Activated CD4-positive, CD25-positive, alpha-beta regulatory T cell treated with anti-CD3 and anti-CD28 coated beads, Interleukin-2, amount 50 U/mL, for 72 hours (primary cell): ENCODE measurements around the gene ZNF532.

Source experiments
- DNase-seq: peaks from one replicate; pipeline ENCODE4 v3.0.0; 2021

The ZNF532 gene

DNA sequence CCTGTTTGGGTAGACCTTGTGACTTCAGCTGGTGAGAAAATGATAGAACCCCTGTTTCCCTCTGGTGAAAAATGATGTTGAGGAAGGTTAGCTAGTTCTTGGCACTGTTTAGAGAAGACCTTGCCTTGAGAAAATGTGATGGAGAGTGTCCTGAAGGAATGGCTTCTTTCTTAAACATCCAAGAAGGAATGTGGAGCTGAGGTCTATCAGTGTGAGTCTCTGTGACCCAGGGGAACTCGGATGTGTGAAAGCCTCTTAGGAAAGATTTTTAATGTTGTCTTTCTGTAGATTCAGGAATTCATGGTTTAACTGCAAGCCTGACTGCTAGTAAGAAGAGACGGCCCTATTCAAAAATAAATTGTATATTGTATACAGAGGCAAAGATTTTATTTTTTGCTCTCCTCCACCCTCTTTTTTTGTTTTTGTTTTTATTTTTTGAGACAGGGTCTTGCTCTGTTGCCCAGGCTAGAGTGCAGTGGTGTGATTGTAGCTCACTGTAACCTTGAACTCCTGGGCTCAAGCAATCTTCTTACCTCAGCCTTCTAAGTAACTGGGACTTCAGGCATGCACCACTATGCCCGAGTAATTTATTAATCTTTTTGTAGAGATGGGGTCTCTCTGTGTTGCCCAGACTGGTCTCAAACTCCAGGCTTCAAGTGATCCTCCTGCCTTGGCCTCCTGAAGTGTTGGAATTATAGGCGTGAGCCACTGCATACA, 87.5 kb downstream of the ZNF532 start:
- no peak for DNase-seq

DNA sequence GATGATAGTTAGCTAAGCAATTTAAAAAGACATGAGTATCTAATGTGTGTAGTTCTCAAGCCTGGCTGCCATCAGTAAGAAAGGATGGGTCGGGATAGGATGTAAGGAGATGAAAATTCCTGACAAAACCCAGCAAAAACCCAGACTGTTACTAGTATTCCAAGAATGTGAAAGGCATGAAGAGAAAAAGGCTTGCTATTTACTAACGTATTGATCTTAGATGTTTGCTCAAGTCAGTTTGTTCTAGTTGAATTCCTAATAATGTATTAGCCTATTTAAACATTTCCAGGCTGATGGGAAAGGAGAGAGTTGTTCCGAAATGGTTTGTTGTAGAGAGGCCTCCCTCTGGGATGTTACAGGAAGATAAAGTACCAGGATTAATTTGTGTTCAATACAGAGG, 88.2 kb downstream of the ZNF532 start:
- DNase-seq = no peak

DNA sequence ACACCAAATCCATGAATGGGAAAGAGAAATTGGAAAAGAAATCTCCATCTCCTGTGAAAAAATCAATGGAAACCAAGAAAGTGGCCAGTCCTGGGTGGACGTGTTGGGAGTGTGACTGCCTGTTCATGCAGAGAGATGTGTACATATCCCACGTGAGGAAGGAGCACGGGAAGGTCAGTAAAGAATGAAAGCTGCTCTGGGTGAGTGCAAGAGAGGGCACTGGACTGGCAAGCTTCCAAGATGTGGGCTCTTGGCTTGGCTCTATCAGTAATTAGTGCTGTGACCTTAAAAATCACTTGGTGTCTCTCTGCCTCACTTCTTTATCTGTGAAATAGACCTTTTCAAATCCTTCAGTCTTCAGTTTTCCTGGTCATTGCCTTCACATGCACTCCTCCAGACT, 89.0 kb downstream of the ZNF532 start:
- DNase-seq = no peak

DNA sequence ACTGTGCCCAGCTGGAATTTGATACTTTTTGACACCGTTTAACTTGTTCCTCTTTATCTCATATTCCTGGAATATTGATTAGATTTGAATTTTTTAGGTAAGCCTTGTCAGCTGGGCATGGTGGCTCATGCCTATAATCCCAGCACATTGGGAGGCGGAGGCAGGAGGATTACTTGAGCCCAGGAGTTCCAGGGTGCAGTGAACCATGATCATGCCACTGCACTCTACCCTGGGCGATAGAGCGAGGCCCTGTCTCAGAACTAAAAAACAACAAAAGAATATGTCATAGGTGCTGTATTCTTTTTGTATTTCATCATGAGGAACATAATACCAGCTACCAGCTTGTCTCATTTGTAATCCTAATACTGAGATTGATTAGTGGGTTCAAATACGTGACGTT, 90.3 kb downstream of the ZNF532 start:
- no peak for DNase-seq

DNA sequence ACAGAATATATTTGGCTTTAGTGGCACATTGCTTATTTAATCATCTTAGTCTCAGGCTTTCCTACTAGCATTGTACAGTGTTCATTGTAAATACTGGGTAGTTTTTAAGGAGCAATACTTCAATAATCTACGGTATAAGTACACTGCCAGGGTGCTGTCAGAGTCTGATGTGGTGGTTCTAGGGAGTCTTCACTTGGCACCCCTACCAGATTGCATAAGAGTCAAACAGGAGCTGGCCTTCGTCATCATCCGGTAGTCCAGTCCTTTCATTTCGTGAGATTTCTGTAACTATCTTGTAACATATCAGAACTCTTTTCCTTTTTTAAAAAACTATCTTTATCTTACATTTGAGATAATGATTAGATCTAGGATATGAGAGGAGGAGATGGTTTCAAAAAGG, 91.1 kb downstream of the ZNF532 start:
- DNase-seq = no peak

DNA sequence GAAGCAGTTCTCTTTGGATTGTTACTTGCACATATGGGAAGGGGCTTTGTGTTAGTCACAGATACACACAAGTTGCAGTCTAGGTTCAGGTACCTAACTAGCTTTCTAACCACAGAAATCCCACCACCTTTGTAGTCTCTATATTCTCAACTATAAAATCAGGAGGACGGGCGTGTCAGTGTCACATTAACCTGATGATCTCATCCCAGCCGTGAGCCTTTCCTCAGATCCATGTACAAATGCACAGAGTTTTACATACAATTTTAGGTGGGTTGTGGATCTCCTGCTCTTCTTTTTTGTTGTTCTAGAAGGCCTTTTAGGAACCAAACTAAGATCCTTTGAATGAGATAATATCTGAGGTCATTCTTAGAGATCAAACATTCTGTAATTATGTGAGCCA, 94.0 kb downstream of the ZNF532 start:
- no peak for DNase-seq

DNA sequence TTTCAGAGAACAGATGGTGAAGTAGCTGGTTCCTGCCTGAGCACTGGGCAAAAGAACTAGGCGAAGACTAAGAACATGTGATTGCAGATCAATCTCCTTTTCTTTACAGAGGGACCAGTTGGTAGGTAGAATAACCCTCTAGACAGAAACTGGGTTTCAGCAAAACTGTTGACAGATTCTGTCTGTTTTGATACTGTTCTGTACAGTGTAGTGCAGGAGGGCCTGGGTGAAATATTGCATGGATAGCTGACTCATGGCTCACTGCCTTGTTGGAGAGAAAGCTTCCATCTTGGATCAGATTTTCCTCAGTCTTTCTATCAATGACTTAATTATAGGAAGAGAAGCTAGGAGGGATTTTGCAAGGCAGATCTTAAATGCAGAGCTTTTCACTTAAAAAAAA, 95.8 kb downstream of the ZNF532 start:
- DNase-seq = no peak

DNA sequence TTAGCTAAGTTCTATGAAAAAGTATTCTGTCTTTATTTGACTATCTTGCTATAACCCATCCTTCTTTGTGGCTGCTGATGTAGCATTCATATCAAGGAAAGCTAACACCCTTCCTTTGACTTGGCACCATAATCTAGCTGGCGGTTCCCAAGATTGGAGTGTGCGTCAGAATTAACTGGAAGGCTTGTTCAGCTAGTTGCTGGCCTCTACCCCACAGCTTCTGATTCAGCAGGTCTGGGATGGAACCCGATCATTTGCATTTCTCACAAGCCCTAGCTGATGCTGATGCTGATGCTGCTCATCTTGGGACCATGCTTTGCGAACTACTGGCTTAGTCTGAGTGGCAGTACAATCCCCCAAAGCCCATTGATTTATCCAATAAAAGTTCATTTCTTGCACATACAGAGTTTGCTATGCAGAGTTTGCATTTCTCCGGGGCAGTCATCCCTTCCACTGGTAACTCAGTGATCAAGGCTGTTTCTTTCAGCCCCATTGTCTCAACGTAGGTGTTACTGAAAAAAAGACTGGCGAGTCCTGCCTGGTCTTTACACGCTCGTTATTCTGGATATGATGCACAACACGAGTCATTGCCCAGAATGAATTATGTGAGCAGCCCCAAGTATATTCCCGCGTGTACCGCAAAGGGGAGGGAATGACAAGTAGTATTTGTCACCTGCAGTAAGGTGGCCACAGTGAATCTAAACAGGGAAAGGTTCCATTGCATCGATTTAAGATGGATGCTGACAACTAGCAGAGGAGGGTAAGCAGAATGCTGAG, 96.5 kb downstream of the ZNF532 start:
- no peak for DNase-seq

DNA sequence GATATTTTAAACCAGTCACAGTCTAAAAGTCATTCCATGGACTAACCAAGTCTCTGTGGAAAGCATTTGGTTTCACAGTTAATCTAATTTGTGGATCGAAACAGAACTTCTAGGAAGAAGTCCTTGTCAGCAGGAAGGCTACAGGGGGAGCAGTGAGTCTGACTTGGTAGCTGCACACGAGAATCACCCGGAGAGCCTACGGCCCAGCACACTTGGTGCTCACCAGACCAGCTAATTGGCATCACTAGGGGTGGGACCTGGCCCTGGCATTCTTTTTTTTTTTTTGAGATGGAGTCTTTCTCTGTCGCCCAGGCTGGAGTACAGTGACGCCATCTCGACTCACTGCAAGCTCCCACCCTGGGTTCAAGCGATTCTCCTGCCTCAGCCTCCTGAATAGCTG, 97.7 kb downstream of the ZNF532 start:
- DNase-seq = no peak

DNA sequence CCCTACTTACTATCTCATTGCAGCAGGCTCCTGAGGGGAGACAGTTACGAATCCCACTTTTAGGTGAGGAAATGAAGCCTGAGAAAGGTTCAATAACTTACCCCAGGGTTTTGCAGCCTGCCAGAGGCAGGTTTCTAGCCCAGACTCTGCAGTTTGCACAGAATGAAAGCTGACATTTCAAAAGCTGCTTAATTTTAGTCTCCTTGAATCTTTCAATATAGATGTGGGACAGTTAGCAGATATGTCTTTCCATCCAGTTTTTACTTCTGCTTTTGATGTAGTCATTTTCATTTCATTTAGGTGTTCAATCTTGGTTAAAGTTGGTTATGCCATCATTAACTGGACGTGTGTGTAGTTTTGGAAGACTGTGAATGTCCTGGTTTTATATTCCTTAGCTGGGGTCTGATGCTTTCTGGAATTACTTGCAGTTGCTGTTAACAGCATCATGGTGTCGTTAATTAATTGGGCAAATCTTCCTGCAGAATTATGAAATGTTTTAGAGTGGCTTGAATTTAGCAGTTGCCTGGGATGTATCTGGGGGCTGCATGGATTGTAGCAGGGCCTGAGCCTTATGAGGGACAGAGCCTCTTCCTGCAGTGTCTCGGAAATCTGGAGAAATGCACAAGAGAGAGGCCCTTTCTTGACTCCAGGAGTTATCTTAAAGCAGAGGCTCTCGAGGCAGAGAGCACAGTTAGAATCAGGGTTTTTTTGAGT, 100.8 kb downstream of the ZNF532 start:
- DNase-seq = no peak

DNA sequence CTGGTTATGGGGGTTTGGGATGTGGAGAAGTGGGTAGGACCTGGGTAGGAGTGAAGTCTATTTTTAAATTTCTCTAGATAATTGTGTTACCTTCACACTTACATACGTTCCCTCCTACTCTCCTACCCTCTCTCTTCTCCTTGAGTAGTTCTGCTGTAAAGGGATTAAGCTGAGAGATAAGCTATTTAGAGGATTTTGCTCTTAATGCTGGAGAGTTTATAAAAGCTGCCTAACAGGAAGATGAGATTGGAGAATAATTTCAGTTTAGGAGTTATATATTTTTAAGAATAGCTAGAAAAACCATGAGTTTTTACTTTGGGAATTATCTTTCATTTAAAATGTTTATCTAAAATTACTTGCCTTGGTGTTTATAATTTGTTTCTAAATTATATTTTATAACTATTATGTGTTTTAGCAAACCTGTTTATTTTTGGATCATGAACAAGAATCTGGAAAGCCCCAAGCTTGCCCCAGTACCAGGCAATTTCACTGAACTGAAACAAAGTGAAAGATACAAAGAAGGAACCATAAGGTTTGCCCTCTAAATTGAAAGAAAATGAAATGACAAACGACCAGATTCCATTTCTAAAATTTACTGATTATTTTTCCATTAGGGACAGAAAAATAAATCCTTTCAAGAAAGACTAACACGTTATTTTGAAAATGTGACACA, 101.5 kb downstream of the ZNF532 start:
- no peak for DNase-seq

DNA sequence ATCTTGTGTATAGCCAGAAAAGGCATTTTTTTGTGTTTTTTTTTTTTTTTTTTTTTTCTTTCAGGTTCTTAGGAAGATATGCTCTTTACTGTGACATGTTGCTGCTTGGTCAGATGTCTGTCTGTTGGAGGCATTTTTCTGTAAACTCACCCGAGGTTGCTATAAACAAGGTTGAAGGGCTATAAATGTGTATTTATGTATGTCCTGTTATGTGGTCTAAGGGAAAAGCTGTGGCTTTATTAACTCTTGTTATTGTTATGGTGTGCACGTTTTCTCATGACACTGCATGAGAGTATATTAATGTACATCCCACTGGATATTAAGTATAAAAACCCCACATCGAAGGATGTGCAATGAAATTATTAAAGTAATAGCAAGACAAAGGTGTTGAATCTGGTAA, 102.0 kb downstream of the ZNF532 start:
- no peak for DNase-seq

DNA sequence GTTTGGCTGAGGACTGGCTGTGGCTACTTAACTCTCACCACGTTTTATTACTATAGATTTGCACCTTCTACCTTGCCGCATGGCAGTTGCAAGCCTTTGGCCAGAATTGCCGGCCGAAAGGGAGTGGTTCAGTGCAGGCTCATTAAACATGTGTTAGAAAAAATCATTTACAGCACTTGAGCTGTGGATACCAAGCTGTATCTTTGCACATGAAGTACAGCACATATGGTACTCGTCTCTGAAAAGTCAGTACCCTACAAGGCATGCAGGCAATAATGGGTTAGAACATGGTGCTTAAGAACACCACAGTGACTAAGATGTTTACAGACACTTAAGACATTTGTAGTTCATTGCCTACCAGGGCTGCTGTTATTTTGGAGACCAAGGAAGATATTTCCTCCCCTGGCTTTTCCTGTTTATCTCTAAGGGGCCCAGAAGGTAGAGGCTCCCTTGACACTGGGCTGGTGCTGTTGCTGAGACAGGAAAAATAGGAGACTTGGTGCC, 103.1 kb downstream of the ZNF532 start:
- no peak for DNase-seq

DNA sequence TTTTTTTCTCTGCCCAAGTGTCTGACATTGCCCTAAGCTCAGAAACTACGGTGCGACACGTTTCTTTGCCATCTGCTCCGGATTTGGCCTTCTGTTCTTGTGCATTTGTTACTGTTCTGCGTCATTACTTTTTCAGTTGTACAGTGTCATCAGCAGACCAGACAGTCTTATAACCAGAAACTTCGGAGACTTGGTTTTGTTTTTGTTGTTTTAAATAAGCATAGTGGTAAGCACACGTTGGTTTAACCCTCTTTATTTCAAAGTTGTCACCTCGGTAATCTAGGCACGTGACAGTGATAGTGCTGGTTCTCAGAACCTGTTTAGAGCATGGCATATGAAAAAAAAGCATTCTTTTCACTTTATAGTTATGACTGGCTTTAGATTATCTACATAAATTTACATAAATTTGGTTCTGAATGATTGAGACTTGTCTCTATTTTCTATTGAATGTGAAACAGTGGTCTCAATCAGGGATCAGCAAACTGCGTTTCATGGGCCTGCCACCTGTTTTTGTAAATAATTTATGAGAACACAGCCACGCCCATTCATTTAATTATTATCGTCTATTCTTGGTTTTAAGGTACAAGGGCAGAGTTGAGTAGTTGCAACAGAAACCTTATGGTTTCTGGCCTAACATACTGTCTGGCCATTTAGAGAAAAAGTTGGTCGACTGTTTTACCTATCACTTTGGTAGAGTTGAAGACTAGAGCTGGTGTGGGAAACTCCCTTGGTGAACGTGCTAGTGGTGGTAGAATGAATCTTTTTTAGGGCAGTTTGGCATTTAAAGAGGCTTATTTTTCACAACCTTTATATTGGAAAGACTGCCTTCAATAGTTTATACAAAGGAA, 106.5 kb downstream of the ZNF532 start:
- DNase-seq = no peak

DNA sequence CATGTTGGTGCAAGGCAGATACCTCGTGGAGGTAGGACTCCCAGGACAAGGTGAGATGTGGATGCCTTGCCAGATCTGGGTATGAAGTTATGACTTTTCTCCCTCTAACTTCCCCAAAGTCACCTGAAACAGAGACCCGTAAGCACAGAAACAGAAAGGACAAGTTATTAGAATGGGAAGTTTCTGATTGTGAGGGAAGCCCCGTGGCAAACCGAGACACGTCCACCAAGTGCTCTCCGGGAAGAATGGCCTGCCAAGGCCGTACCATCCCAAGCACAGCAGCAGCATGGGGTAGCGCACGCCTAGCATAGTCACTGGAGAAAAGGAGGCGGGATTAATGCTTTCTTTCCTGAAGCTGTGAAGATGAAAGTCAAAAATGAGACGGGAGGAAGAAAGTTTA, 110.6 kb downstream of the ZNF532 start:
- no peak for DNase-seq

DNA sequence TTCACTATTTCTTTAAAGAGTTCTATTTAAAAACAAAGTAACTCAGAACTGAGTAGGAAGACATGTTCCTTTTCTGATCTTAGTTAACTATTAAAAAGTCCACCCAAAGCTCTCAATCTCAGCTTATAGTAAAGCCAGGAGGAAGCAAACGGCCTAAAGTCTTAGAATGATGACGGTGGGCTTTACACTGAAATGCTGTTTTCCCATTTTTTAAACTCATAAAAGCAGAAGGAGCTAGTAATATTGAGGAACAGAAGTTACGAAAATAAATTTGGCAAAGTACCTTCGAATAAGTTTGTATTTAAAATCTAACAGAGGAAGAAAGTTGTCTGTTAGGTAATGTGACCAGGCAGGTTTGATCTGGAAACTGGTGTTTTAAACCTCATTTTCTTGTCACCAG, 111.1 kb downstream of the ZNF532 start:
- DNase-seq = no peak

DNA sequence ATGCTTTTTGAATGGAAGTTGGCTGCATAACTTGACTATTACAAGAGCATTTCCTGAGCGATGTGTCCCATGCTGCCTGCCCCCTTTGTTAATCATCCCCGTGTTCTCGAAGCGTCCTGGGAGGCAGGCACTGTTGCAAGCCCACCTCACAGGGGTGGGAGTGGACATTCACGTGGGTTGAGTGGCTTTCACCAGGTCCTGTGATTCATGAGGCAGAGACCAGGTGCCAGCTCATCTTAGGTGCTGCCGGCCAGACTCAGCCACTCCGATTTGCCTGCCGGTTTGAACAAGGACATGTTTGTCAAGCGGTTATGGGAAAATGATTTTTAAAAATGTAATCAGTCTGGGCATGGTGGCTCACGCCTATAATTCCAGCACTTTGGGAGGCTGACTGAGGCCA, 112.5 kb downstream of the ZNF532 start:
- DNase-seq = no peak

DNA sequence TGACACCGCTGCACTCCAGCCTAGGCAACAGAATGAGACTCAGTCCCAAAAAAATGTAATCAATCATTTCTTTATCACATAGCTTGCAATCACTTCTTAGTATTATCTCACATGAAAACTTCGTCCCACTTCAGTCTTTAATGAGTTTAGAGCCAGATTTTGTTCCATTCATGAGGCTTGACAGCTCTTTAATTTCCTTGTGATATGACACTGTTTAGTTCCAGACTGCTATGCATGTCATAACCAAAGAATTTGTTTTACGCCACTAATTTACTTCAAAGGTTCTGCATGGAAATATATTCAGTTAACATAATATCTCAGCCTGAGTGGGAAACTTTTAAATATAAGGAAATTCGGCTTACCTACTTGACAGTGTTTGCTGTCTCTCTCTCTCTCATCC, 113.1 kb downstream of the ZNF532 start:
- no peak for DNase-seq

DNA sequence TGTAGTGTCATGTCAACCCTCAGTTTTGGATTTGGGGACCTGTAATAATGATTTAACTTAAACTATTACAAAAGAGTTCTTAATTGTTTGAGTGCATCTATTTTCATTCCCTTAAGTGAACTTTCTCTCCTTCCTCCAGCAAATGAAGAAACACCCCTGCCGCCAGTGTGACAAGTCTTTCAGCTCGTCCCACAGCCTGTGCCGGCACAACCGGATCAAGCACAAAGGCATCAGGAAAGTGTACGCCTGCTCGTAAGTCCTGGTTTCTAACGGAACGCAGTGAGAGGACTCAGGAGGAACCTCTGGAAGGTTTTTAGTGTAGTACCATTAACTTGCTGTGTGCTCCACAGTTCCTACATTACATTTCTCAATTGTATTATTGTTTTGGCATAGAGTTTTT, 114.2 kb downstream of the ZNF532 start:
- DNase-seq = no peak

DNA sequence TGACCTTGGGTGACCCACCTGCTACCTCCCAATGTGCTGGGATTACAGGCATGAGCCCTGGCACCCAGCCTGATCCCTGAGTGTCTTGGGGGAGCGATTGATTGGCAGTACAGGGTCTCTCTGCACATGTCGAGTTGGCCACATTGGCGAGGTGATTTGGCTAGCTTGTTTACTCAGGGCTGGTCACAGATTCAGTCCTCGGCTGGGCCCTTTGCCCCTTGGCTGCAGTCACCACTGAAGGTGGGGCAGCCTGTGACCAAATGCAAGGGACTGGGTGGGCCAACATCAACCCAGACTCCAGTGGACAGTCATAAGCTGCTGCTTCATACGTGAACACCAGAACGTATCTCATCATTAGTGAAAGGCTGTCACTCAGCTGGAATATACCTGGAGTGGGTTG, 114.9 kb downstream of the ZNF532 start:
- no peak for DNase-seq

DNA sequence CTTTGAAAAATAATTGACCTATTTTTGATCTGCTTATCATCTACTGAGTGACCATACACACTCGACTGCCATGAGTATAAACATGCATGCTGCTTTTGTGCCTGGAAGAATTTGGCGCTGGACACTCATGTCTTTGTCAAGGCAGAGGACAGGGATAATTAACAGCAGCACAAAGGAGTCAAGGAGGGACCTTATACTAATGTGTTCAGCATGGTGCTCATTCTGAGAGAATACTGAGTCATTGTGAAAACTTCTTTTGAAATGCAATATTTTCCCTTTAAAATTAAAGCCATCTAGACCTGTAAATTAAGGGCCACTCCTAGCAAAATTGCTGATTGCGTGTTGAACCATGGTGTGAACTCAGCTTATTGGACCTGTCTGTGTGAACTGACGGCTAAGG, 116.3 kb downstream of the ZNF532 start:
- no peak for DNase-seq
